ENCODE measurements around the gene HEXB.

Gene HEXB

DNA sequence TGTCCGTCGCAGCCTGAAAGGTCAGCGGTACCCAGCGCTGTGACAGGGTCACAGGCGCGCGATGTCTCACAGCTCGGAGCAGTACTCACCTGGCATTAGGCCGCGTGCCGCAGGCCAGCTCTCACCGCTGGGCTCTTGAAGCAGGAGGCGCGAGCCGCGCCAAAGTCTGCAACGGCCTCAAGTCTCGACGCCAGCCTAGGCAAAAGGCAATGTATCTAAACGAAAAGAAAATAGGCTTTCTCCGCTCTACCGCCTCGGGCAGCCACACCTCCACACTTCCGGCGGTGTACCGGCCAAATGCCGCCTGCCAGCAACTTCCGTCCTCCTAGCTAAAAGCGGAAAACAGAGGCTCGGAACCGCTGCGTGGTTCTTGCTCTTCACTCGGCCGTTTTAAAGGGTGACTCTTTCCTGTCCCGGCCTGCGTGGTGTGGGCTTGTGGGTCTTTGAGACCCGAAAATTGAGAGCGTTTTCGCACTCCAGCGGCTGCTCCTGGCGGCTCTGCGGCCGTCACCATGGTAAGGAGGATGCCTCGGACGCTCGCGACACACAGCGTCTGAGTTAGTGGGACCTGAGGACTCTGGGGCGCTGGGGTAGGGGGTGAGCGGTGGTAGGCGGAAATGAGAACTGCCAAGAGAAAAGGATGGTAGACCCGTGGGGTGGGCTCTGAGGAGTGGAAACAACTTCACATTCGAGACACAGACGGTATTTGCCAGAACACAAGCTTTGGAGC is 82.0 kb downstream of the HEXB start, which contains the start of the genes GFM2 and NSA2:
Gene GFM2, minus strand, starts transcription at position 269 of the 730 bp plus-strand sequence. CDS start 3,375 bp downstream, outside the sequence.
Gene NSA2, plus strand, starts transcription at position 401 of the 730 bp plus-strand sequence. Its CDS starts 112 bp downstream, at position 513.
- peak; percentile 92 for ATAC-seq (replicated peaks; ENCODE audit: extremely low read depth, poor library complexity, severe bottlenecking)
- DNase-seq (ENCODE audit: low spot score in 2 of 2) = peak; percentile 87 to 92
- Mint-ChIP-seq H3K27me3 (no peaks in the 10 kb centered on the region), H3K4me3 (peak within 1 kb of the TSS; percentile 100), H3K27ac (ENCODE audit: low read depth) (peak within 1 kb of the TSS; percentile 97), H3K4me1 (peaks cover 26% of the 10 kb centered on the region), H3K36me3 (ENCODE audit: insufficient read depth) (peaks cover 41% of the 10 kb centered on the region), H3K9me3 (no peaks in the 10 kb centered on the region)

DNA sequence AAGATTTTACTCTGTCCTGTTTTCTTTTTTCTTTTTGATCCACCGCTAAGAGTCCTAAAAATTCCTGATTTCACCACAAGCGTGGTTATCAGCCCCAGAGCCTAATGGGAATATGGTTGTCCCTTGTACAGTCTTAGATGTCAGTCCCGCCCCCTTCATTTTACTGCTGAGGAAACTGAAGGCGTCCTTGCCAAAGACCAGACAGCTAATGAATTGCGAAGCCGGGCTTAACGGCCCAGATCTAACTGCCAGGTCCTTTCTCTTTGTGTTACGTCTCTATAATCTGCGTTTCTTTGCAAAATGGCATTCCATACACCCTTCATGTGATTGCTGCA is 82.5 kb downstream of the HEXB start:
- DNase-seq (ENCODE audit: low spot score in 2 of 2) = no peak
- peak overlapping the region; percentile 97 for H3K27ac Mint-ChIP-seq (ENCODE audit: low read depth)
- H3K9me3 Mint-ChIP-seq = no peaks in the 10 kb centered on the region
- H3K4me1 Mint-ChIP-seq = peaks cover 26% of the 10 kb centered on the region
- no peak for ATAC-seq (replicated peaks; ENCODE audit: extremely low read depth, poor library complexity, severe bottlenecking)
- no peaks in the 10 kb centered on the region for H3K27me3 Mint-ChIP-seq
- peak overlapping the region; percentile 100 for H3K4me3 Mint-ChIP-seq
- H3K36me3 Mint-ChIP-seq (ENCODE audit: insufficient read depth) = peaks cover 43% of the 10 kb centered on the region
